HepG2 (cell line): Measurements from ENCODE around the gene NELFB. TPM values are rescaled to one million over a fixed set of nuclear protein-coding genes. Genes with fewer than 3 reads are reported as not detected.

Source experiments
- CHD2 ChIP-seq: IDR thresholded peaks from 2 replicates; pipeline ENCODE4 v1.6.1; 2011; ENCODE audit warnings: low read depth, low read length, improper control_type of control experiment
- FIP1L1 ChIP-seq: fragments of 200-400 bp; formaldehyde crosslinking; IDR thresholded peaks from 2 replicates; pipeline ENCODE4 v1.6.1; 2018; ENCODE audit warnings: low read depth, mild to moderate bottlenecking, low read length, moderate library complexity, borderline replicate concordance; ENCODE audit not compliant: insufficient read depth
- FOXA1 ChIP-seq, 2 experiments: fragments of 450-650 bp in 1 of 2; sonication (generic) in 1 of 2; formaldehyde crosslinking in 1 of 2; IDR thresholded peaks; 2 replicates each; pipeline versions ENCODE4 v1.4.0 to v1.6.1; 2016 to 2020; ENCODE audit warnings: missing genetic modification reagents in 1 of 2
- GABPB1 ChIP-seq: IDR thresholded peaks from 2 replicates; pipeline ENCODE4 v1.6.1; 2016; ENCODE audit warnings: mild to moderate bottlenecking, missing genetic modification reagents, moderate library complexity, missing compliant biosample characterization
- HDAC1 ChIP-seq: sonication (generic); formaldehyde crosslinking; IDR thresholded peaks from 2 replicates; pipeline ENCODE4 v1.5.1; 2020; ENCODE audit warnings: mild to moderate bottlenecking, missing genetic modification reagents
- HDAC6 ChIP-seq: fragments of 200-600 bp; sonication (generic); IDR thresholded peaks from 2 replicates; pipeline ENCODE4 v1.7.0; 2017; ENCODE audit warnings: mild to moderate bottlenecking, antibody characterized with exemption, low read length, low read depth
- HHEX ChIP-seq: IDR thresholded peaks from 2 replicates; pipeline ENCODE4 v1.6.1; 2016; ENCODE audit warnings: control low read depth
- ISL2 ChIP-seq: sonication (generic); formaldehyde crosslinking; IDR thresholded peaks from 2 replicates; pipeline ENCODE4 v1.5.0; 2020; ENCODE audit warnings: missing genetic modification reagents
- KDM4B ChIP-seq: sonication (generic); formaldehyde crosslinking; IDR thresholded peaks from 2 replicates; pipeline ENCODE4 v1.4.0; 2020; ENCODE audit warnings: missing genetic modification reagents
- MAFF ChIP-seq: IDR thresholded peaks from 2 replicates; pipeline ENCODE4 v1.6.1; 2011; ENCODE audit warnings: low read depth, low read length, improper control_type of control experiment
- MAFK ChIP-seq, 2 experiments: IDR thresholded peaks in 1 of 2; conservative IDR thresholded peaks in 1 of 2; 2 replicates each; pipeline ENCODE4 v1.6.1; 2011; ENCODE audit warnings: improper control_type of control experiment in 2 of 2, low read length in 2 of 2
- MIXL1 ChIP-seq: IDR thresholded peaks from 2 replicates; pipeline ENCODE4 v1.6.1; 2016
- PTBP1 ChIP-seq: fragments of 200-400 bp; formaldehyde crosslinking; IDR thresholded peaks from 2 replicates; pipeline ENCODE4 v1.6.1; 2018; ENCODE audit warnings: low read length, low read depth; ENCODE audit not compliant: poor library complexity, severe bottlenecking
- RAD21 ChIP-seq: fragments of 450-650 bp; formaldehyde crosslinking; IDR thresholded peaks from 2 replicates; pipeline ENCODE4 v1.5.0; 2020; ENCODE audit warnings: mild to moderate bottlenecking
- SUZ12 ChIP-seq: fragments of 150-350 bp; IDR thresholded peaks from 2 replicates; pipeline ENCODE4 v1.6.1; 2014; ENCODE audit warnings: low read depth, low read length
- TEAD2 ChIP-seq: sonication (generic); formaldehyde crosslinking; IDR thresholded peaks from 2 replicates; pipeline ENCODE4 v1.9.0; 2021; ENCODE audit warnings: missing genetic modification reagents
- ZFP1 ChIP-seq: IDR thresholded peaks from 2 replicates; pipeline ENCODE4 v1.6.1; 2016
- ZNF20 ChIP-seq: sonication (generic); formaldehyde crosslinking; IDR thresholded peaks from 2 replicates; pipeline ENCODE4 v1.4.0; 2020; ENCODE audit warnings: mild to moderate bottlenecking, moderate library complexity, missing genetic modification reagents
- ZNF235 ChIP-seq: sonication (generic); formaldehyde crosslinking; IDR thresholded peaks from 2 replicates; pipeline ENCODE4 v1.8.1; 2023; ENCODE audit warnings: mild to moderate bottlenecking, missing genetic modification reagents, borderline replicate concordance
- ZNF460 ChIP-seq: sonication (generic); formaldehyde crosslinking; IDR thresholded peaks from 2 replicates; pipeline ENCODE4 v1.5.1; 2020; ENCODE audit warnings: missing genetic modification reagents, mild to moderate bottlenecking, borderline replicate concordance
- ZNF557 ChIP-seq: sonication (generic); formaldehyde crosslinking; IDR thresholded peaks from 2 replicates; pipeline ENCODE4 v1.4.0; 2020; ENCODE audit warnings: missing genetic modification reagents
- ZNF562 ChIP-seq: sonication (generic); formaldehyde crosslinking; IDR thresholded peaks from 2 replicates; pipeline ENCODE4 v1.8.0; 2022; ENCODE audit warnings: missing genetic modification reagents, borderline replicate concordance
- ZSCAN25 ChIP-seq: sonication (generic); formaldehyde crosslinking; IDR thresholded peaks from 2 replicates; pipeline ENCODE4 v1.8.0; 2022; ENCODE audit warnings: mild to moderate bottlenecking, missing genetic modification reagents
- ZSCAN31 ChIP-seq: sonication (generic); formaldehyde crosslinking; IDR thresholded peaks from 2 replicates; pipeline ENCODE4 v1.5.0; 2020; ENCODE audit warnings: low read depth, mild to moderate bottlenecking, missing genetic modification reagents
- polyA plus RNA-seq, 8 experiments: library from polyadenylated mRNA; depleted of rRNA in 3 of 8; stranded (reverse) in 7 of 8; unstranded in 1 of 8; fragments of >200 nt; fragmentation: Illumina TruSeq in 4 of 8; extraction: Trizol in 4 of 8; gene quantifications; 2 replicates each; pipeline versions ENCODE4 v1.2.1 to v1.2.3, GENCODE V29; 2011 to 2016; ENCODE audit warnings: low read depth in 4 of 8, missing spikeins in 1 of 8, mixed read lengths in 1 of 8; ENCODE audit not compliant: insufficient read depth in 1 of 8
- total RNA-seq, 5 experiments: library from RNA; depleted of rRNA; stranded (reverse); fragments of >200 nt; fragmentation: Illumina TruSeq; extraction: Trizol; gene quantifications; 2 replicates each; pipeline ENCODE4 v1.2.3, GENCODE V29; 2016; ENCODE audit warnings: low read depth in 1 of 5
- TF ChIP-seq, protein P1 (sequence below): sonication (generic); formaldehyde crosslinking; IDR thresholded peaks from 2 replicates; pipeline ENCODE4 v1.5.0; 2020; ENCODE audit warnings: mild to moderate bottlenecking, missing genetic modification reagents
- TF ChIP-seq, protein P2 (sequence below), 2 experiments: fragments of 450-650 bp in 1 of 2; sonication (generic) in 1 of 2; formaldehyde crosslinking; IDR thresholded peaks; 2 replicates each; pipeline versions ENCODE4 v1.5.0 to v1.8.0; 2020 to 2022; ENCODE audit warnings: mild to moderate bottlenecking in 1 of 2, missing genetic modification reagents in 1 of 2
- TF ChIP-seq, protein P3 (sequence below): sonication (generic); formaldehyde crosslinking; IDR thresholded peaks from 2 replicates; pipeline ENCODE4 v1.8.1; 2023; ENCODE audit warnings: mild to moderate bottlenecking, missing genetic modification reagents

NELFB gene
- total and polyA plus RNA-seq, 2 of the 13 experiments (the other 11 are each of a cell fraction or from before 2014, with no cell fraction given): 26.5 to 45.8 TPM

DNA sequence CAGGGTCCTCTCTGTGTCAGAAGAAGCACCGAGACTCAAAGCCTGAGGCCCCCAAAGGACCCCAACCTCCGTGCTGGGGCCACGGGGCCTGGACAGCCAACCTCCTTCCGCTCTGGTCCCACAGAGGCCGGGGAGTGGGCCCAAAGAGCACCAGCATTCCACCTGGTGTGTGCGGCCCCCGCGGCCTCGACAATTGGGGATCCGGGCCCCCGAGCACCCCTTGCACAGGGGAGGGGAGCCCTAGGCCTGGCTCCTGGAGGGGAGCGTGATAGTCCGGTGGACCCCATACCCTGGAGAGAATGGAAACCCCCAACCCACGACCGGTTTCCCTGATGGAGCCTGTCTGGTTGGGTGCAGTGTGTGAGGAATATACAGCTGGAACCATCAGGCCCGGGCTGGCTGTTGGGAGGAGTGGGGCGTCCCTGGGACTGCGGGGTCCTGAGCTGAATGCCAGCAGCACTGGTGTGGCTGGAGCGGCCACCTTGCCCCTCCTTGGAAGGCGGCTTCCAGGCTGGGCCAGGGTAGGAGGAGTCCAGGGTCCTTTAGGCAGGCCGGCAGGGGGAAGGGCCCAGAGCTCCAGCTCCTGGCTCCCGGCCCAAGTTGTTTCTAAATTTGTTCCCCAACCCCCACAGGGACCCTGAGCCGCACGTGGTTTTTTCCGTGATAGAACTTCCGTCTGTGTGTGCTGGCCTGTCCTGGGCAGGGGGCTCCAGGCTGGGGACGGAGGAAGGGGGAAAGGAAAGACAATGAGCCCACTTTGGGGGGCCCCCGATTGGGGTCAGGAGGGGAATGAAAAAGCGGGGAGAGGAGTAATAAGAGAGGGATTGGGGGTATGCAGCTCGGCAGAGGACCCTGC lies 21.6 kb downstream of the NELFB start (continued):
- TF ChIP-seq MAFK (conservative IDR thresholded peaks at IDR 0.05 in 1 of 2, IDR thresholded peaks at IDR 0.05 in 1 of 2; ENCODE audit: low read length in 2 of 2) (no peak), ZFP1 (no peak), ZNF235 (CRISPR knock-in tag) (0 out of 2 replicates have a peak, but pooled peaks have one; percentile 47), FOXA1 (IDR thresholded peaks at IDR 0.05) (no peak), FOXA1 (CRISPR knock-in tag; IDR thresholded peaks at IDR 0.05) (no peak), ZNF460 (CRISPR knock-in tag) (no peak), HDAC1 (CRISPR knock-in tag) (no peak), HHEX (CRISPR knock-in tag) (no peak), KDM4B (no peak), HDAC6 (no peak), MIXL1 (CRISPR knock-in tag) (no peak), ZNF562 (no peak), FIP1L1 (no peak), CHD2 (no peak), RAD21 (no peak), MAFF (no peak), GABPB1 (no peak), ZSCAN31 (CRISPR knock-in tag) (no peak), ISL2 (CRISPR knock-in tag) (no peak), TEAD2 (no peak), ZSCAN25 (CRISPR knock-in tag) (no peak), ZNF557 (CRISPR knock-in tag) (no peak), PTBP1 (no peak), SUZ12 (no peak), ZNF20 (peak; percentile 84; the same call in 1 of the 2 replicates)
- TF ChIP-seq, protein P1, sequence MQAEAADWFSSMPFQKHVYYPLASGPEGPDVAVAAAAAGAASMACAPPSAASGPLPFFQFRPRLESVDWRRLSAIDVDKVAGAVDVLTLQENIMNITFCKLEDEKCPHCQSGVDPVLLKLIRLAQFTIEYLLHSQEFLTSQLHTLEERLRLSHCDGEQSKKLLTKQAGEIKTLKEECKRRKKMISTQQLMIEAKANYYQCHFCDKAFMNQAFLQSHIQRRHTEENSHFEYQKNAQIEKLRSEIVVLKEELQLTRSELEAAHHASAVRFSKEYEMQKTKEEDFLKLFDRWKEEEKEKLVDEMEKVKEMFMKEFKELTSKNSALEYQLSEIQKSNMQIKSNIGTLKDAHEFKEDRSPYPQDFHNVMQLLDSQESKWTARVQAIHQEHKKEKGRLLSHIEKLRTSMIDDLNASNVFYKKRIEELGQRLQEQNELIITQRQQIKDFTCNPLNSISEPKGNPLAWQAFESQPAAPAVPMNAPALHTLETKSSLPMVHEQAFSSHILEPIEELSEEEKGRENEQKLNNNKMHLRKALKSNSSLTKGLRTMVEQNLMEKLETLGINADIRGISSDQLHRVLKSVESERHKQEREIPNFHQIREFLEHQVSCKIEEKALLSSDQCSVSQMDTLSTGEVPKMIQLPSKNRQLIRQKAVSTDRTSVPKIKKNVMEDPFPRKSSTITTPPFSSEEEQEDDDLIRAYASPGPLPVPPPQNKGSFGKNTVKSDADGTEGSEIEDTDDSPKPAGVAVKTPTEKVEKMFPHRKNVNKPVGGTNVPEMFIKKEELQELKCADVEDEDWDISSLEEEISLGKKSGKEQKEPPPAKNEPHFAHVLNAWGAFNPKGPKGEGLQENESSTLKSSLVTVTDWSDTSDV (CRISPR knock-in tag): no peak
- TF ChIP-seq, protein P2, sequence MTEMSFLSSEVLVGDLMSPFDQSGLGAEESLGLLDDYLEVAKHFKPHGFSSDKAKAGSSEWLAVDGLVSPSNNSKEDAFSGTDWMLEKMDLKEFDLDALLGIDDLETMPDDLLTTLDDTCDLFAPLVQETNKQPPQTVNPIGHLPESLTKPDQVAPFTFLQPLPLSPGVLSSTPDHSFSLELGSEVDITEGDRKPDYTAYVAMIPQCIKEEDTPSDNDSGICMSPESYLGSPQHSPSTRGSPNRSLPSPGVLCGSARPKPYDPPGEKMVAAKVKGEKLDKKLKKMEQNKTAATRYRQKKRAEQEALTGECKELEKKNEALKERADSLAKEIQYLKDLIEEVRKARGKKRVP (CRISPR knock-in tag; IDR thresholded peaks at IDR 0.05): no peak
- TF ChIP-seq, protein P3, sequence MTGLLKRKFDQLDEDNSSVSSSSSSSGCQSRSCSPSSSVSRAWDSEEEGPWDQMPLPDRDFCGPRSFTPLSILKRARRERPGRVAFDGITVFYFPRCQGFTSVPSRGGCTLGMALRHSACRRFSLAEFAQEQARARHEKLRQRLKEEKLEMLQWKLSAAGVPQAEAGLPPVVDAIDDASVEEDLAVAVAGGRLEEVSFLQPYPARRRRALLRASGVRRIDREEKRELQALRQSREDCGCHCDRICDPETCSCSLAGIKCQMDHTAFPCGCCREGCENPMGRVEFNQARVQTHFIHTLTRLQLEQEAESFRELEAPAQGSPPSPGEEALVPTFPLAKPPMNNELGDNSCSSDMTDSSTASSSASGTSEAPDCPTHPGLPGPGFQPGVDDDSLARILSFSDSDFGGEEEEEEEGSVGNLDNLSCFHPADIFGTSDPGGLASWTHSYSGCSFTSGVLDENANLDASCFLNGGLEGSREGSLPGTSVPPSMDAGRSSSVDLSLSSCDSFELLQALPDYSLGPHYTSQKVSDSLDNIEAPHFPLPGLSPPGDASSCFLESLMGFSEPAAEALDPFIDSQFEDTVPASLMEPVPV (CRISPR knock-in tag): no peak
